Thoracic aorta (tissue), 2 donors: ENCODE measurements around the gene GTF3C5. TPM values are rescaled to one million over a fixed set of nuclear protein-coding genes. Genes with fewer than 3 reads are reported as not detected.

Experiments
- ATAC-seq: fragments of 150-250 bp; one replicate; pipeline ENCODE4 v1.8.0; 2017; ENCODE audit warnings: low read depth; ENCODE audit not compliant: insufficient number of reproducible peaks, low FRiP score
- DNase-seq: peaks from one replicate; pipeline ENCODE4 v3.0.0-alpha.2; 2020; ENCODE audit warnings: low spot score
- H3K27ac ChIP-seq, 2 donors: fragments of 200-600 bp; sonication (generic); 1 replicate in 1 of 2; 2 replicates in 1 of 2; pipeline ENCODE4 v1.5.1; 2016; ENCODE audit warnings: mild to moderate bottlenecking in 2 of 2, moderate library complexity in 2 of 2
- H3K27me3 ChIP-seq: fragments of 200-600 bp; sonication (generic); replicated peaks from 2 replicates; pipeline ENCODE4 v1.6.0; 2016; ENCODE audit warnings: mild to moderate bottlenecking; ENCODE audit not compliant: insufficient read depth
- H3K36me3 ChIP-seq: fragments of 200-600 bp; sonication (generic); one replicate; pipeline ENCODE4 v1.5.1; 2016
- H3K4me1 ChIP-seq, 2 donors: fragments of 200-600 bp; sonication (generic); 1 replicate in 1 of 2; 2 replicates in 1 of 2; pipeline versions ENCODE4 v1.5.1 to v1.6.0; 2016; ENCODE audit warnings: low read depth in 2 of 2, mild to moderate bottlenecking in 1 of 2; ENCODE audit not compliant: control insufficient read depth in 1 of 2
- H3K4me3 ChIP-seq: fragments of 200-600 bp; sonication (generic); 2 replicates; pipeline ENCODE4 v1.5.1; 2016; ENCODE audit warnings: mild to moderate bottlenecking
- H3K9me3 ChIP-seq: fragments of 200-600 bp; sonication (generic); 2 replicates; pipeline ENCODE4 v1.5.1; 2016
- total RNA-seq, 2 donors: library from RNA; depleted of rRNA; stranded (reverse); fragments of >200 nt; gene quantifications; one replicate each; pipeline versions ENCODE4 v1.1.0 to v1.2.3, GENCODE V29; 2016
- TF ChIP-seq, protein P1 (sequence below): fragments of 200-600 bp; sonication (generic); IDR thresholded peaks from one replicate; pipeline ENCODE4 v1.5.1; 2019; ENCODE audit warnings: antibody characterized with exemption

Gene GTF3C5
- total RNA-seq, 2 donors from 2014 or later: 40.6 to 54.3 TPM

DNA sequence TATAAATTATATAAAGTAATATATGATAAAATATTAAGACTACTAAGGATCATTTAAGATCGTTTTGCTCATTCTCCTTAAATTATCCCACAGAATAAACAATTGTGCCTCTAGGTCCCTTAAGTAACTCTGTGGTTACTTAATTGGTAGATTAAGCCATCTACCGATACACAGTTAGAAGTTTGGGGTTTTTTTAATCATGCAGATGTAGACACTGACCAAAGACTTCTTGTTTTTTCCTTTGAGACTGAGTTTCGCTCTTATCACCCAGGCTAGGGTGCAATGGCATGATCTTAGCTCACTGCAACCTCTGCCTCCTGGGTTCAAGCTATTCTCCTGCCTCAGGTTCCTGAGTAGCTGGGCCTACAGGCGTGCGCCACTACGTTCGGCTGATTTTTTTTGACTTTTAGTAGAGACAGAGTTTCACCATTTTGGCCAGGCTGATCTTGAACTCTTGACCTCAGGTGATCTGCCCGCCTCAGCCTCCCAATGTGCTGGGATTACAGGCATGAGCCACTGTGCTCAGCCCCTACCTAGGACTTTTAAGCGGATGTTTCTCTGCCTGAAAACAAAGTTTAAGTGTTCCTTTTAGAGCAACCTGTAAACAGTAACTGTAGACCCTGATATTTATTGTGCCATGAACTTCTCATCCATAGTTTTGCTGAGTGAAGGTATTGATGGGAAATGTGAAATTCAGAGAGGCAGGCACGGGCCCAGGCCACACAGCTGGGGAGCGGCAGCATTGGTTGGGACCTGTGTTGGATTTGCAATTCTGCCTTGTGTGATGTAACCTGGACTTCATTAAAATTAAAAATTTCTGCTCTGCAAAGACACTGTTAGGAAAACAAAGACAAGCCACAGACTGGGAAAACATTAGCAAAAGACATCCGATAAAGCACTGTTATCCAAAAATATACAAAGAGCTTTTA lies 42.6 kb downstream of the GTF3C5 start:
- no peak overlapping the region for H3K4me3 ChIP-seq
- peaks cover 4 to 6% of the 10 kb centered on the region in 2 donors for H3K4me1 ChIP-seq
- TF ChIP-seq, protein P1, sequence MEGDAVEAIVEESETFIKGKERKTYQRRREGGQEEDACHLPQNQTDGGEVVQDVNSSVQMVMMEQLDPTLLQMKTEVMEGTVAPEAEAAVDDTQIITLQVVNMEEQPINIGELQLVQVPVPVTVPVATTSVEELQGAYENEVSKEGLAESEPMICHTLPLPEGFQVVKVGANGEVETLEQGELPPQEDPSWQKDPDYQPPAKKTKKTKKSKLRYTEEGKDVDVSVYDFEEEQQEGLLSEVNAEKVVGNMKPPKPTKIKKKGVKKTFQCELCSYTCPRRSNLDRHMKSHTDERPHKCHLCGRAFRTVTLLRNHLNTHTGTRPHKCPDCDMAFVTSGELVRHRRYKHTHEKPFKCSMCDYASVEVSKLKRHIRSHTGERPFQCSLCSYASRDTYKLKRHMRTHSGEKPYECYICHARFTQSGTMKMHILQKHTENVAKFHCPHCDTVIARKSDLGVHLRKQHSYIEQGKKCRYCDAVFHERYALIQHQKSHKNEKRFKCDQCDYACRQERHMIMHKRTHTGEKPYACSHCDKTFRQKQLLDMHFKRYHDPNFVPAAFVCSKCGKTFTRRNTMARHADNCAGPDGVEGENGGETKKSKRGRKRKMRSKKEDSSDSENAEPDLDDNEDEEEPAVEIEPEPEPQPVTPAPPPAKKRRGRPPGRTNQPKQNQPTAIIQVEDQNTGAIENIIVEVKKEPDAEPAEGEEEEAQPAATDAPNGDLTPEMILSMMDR: no peak
- H3K27me3 ChIP-seq: no peaks in the 10 kb centered on the region
- H3K27ac ChIP-seq: no peak overlapping the region
- no peak for DNase-seq
- ATAC-seq: no peak
- no peaks in the 10 kb centered on the region for H3K9me3 ChIP-seq
- no peaks in the 10 kb centered on the region for H3K36me3 ChIP-seq

DNA sequence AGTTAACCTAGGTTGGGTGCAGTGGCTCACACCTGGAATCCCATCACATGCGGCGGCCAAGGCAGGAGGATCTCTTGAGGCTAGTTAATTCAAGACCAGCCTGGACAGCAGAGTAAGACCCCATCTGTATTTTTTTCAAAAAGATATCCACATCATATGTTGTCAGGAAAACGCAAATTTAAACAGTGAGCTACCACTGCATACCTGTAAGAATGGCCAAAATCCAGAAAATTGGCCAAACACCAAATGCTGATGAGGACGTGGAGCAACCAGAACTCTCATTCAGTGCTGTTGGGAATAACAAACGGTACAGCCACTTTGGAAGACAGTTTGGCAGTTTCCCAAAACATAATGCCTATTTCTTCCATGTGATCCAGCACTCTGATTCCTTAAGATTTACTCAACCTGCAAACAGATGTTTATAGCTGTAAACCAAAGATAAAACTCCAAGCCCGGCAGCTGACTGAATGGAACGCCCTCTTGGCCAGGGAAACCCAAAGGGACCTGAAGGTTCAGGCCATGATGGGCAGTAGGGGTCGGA lies 43.4 kb downstream of the GTF3C5 start:
- H3K4me1 ChIP-seq: peaks cover 4 to 6% of the 10 kb centered on the region in 2 donors
- no peak overlapping the region for H3K27ac ChIP-seq
- no peaks in the 10 kb centered on the region for H3K27me3 ChIP-seq
- H3K36me3 ChIP-seq: no peaks in the 10 kb centered on the region
- DNase-seq (no peak), ATAC-seq (no peak)
- H3K9me3 ChIP-seq: no peaks in the 10 kb centered on the region
- TF ChIP-seq, protein P1: no peak
- H3K4me3 ChIP-seq: no peak overlapping the region

DNA sequence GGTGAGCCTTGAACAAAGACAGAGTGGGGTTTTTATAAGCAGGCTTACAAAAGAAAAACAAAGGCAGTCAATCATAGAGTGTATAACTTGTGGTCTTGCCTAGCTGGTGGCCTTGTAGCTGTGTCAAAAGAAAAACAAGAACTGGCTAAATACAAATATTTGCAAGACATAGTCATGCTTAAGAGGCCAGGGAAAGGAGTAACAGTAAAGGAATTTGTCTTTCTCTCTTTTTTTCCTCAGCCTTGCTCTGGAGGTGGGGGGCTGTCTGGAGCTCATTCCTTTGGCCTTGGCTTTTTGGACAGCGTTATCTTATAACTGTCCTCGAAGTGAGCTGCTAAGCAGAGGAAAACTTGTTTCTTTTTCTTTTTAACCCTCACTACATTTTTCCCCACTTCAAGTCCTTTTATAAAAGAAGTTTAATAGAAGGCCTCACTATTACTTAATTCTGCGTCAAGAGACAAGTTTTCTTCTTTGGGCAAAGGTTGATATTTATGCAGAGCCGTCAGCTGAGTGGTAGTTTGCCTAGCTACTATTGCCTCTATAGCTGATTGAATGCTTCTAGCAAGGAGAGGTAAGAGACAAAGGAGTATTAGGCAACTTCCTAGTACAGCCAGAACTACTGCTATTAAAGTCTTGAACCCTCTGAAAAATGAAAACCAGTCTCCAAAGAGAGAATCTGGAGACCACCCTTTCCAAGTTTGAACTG lies 45.3 kb downstream of the GTF3C5 start:
- TF ChIP-seq, protein P1: no peak
- H3K4me1 ChIP-seq: peaks cover 4 to 6% of the 10 kb centered on the region in 2 donors
- DNase-seq (no peak), ATAC-seq (no peak)
- no peak overlapping the region for H3K4me3 ChIP-seq
- H3K27ac ChIP-seq: peak overlapping the region in 1 of 2 donors; percentile 30
- H3K9me3 ChIP-seq: no peaks in the 10 kb centered on the region
- H3K27me3 ChIP-seq: no peaks in the 10 kb centered on the region
- H3K36me3 ChIP-seq: no peaks in the 10 kb centered on the region

DNA sequence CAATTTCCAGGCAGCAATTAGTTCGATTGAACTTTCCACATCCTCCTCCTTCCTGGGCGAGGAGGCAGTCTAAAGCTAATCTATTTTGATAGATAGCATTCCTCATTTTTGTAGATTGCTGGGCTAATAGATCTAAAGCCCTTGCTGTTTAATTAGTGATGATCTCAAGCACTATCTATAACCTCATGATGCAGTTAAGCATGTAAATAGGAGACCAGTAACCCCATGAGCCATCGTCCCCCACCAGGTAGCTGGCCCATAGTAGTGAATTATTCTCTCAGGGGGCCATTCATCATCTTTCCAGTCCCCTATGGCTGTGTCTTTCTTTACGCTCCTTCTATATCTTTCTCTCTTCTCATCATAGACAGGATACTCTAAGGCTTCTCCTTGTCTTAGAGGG lies 45.9 kb downstream of the GTF3C5 start:
- Histone ChIP-seq H3K27me3 (no peaks in the 10 kb centered on the region), H3K4me1 (peaks cover 4 to 6% of the 10 kb centered on the region in 2 donors), H3K4me3 (no peak overlapping the region), H3K9me3 (no peaks in the 10 kb centered on the region), H3K36me3 (no peaks in the 10 kb centered on the region), H3K27ac (peak overlapping the region in 1 of 2 donors; percentile 1)
- ATAC-seq: no peak
- no peak for DNase-seq
- TF ChIP-seq, protein P1: no peak

DNA sequence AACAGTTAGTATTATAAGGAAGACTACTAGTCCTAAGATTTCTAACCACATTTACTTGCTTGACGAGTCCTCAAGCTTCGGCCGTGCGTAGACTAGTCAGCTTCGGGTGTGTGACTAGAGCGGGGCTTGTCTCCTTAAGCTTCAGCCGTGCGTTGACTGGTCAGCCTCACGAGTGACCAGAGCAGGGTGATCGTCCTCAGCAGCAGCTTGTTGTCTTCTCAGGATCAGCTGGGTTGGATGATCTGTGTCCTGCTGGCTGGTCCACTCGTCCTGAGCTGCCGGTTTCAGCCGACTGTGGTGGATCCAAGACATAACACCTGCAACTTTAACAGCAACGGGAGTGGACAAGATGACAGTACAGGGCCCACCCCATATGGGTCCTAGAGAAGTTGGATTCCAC lies 47.7 kb downstream of the GTF3C5 start:
- Histone ChIP-seq H3K9me3 (no peaks in the 10 kb centered on the region), H3K27me3 (no peaks in the 10 kb centered on the region), H3K4me3 (no peak overlapping the region), H3K27ac (no peak overlapping the region), H3K36me3 (no peaks in the 10 kb centered on the region), H3K4me1 (peaks cover 4 to 6% of the 10 kb centered on the region in 2 donors)
- DNase-seq (no peak), ATAC-seq (no peak)
- TF ChIP-seq, protein P1: no peak
